BE2C (cell line): ENCODE measurements around the gene LCN12.

Experiments used
- DNase-seq: peaks from one replicate; pipeline ENCODE4 v3.0.0-alpha.2; 2020
- H3K27me3 ChIP-seq: fragments of 250-450 bp; sonication (Bioruptor Pico); 2 replicates; pipeline ENCODE4 v1.5.1; 2020; ENCODE audit warnings: mild to moderate bottlenecking
- H3K36me3 ChIP-seq: fragments of 250-450 bp; sonication (Bioruptor Pico); 2 replicates; pipeline ENCODE4 v1.5.1; 2020; ENCODE audit warnings: mild to moderate bottlenecking
- H3K4me1 ChIP-seq: fragments of 250-450 bp; sonication (Bioruptor Pico); 2 replicates; pipeline ENCODE4 v1.5.1; 2020
- H3K4me3 ChIP-seq: 2 replicates; pipeline ENCODE4 v1.5.1; 2011; ENCODE audit warnings: low read depth, low read length
- H3K9me3 ChIP-seq: fragments of 250-450 bp; sonication (Bioruptor Pico); 2 replicates; pipeline ENCODE4 v1.5.1; 2020
- CTCF ChIP-seq: IDR thresholded peaks from 2 replicates; pipeline ENCODE4 v1.5.1; 2012; ENCODE audit warnings: mild to moderate bottlenecking, low read depth, low read length

Gene LCN12

GRCh38 chr9:136977649-136978072 lies 25.6 kb downstream of the LCN12 start:
- no peaks in the 10 kb centered on the region for H3K36me3 ChIP-seq
- no peak for TF ChIP-seq CTCF
- no peaks in the 10 kb centered on the region for H3K9me3 ChIP-seq
- H3K4me3 ChIP-seq: peak overlapping the region; percentile 31; the same call in 1 of the 2 replicates
- peaks cover 19% of the 10 kb centered on the region for H3K4me1 ChIP-seq
- DNase-seq: no peak
- H3K27me3 ChIP-seq: no peaks in the 10 kb centered on the region

DNA sequence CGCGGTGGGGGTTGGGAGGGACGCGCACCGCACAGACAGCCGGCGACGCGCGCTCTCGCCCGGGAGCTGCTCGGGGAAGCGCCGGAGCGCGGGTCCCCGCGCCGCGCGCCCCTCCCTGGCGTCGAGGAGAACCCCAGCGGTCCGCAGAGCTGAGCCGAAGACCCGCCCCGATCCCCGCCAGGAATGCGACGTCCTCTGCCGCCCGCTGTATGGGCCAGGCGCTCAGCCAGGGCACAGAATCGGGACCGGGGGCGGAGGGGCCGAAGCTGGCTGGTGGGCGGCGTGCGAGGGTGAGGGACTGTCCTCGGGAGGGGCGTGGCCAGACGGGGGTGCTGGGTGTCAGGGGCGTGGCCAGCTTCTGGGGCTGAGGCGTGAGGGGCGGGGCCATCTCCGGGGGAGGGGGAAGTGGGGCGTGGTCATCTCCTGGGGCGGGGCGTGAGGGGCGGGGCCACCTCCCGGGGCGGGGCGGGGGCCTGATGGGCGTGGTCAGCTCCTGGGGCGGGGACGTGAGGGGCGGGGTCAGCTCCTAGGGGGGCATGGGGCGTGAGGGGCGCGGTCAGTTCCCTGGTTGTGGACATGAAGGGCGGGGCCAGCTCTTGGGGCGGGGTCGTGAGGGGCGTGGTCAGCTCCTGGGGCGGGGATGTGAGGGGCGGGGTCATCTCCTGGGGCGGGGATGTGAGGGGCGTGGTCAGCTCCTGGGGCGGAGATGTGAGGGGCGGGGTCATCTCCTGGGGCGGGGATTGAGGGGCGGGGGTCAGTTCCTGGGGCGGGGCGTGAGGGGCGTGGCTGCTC lies 26.2 kb downstream of the LCN12 start:
- TF ChIP-seq CTCF: no peak
- Histone ChIP-seq H3K27me3 (no peaks in the 10 kb centered on the region), H3K4me3 (peak overlapping the region; percentile 31), H3K4me1 (peaks cover 20% of the 10 kb centered on the region), H3K36me3 (no peaks in the 10 kb centered on the region), H3K9me3 (no peaks in the 10 kb centered on the region)
- peak; percentile 88 for DNase-seq

DNA sequence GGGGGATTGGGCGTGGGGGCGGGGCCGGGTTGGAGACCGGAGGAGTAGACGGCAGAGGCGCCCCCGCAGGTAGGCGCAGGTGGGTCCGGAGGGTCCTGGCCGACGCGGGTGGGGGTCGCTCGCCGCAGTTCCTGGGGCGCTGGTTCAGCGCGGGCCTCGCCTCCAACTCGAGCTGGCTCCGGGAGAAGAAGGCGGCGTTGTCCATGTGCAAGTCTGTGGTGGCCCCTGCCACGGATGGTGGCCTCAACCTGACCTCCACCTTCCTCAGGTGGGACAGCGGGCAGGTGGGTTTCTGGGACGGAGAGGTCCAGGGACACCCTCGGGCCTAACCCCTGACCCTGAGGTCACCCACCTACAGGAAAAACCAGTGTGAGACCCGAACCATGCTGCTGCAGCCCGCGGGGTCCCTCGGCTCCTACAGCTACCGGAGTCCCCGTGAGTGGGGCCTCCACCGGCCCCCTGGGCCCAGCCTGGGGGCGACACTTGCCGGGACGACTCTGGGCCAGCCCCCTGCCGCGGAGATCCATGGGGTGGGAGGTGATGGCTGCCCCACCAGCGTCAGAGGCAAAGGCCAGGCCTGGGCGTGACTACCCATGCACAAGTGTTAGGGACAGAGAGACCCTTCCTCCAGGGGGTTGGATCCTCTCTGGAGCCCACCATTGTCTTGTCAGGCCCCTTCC lies 26.9 kb downstream of the LCN12 start:
- TF ChIP-seq CTCF: no peak

DNA sequence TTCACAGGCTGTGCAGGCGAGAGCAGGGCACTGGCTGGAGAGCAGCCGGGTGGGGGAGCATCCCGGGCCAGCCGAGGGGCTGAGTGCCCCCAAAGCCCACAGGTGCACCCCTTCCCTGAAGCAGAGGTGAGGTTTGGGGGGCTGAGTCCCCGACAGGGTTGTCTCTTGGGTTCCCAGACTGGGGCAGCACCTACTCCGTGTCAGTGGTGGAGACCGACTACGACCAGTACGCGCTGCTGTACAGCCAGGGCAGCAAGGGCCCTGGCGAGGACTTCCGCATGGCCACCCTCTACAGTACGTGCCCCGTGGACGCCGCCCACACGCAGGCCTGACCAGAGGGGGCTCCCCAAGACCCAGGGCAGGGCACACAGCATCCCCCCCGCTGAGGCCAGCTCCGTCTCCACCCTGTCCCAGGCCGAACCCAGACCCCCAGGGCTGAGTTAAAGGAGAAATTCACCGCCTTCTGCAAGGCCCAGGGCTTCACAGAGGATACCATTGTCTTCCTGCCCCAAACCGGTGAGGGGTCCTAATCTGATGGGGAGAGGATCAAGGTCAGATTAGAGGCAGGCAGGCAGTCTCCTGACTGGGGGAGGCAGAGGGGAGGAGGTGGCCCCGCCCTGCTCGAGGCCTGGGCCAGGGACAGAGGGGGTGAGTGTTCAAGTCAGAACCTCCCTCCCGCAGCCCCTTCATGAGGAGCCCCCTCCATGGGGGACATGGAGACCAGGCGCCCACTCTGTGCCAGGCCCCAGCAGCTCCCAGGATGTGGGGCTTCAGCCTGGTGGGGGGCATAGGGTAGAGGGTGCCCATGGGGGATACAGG lies 27.9 kb downstream of the LCN12 start:
- Histone ChIP-seq H3K27me3 (no peaks in the 10 kb centered on the region), H3K9me3 (no peaks in the 10 kb centered on the region), H3K4me3 (no peak overlapping the region), H3K4me1 (peaks cover 24% of the 10 kb centered on the region), H3K36me3 (no peaks in the 10 kb centered on the region)
- DNase-seq: no peak
- no peak for TF ChIP-seq CTCF

More for the DNA sequence above, 26.9 kb downstream of the LCN12 start:
- Histone ChIP-seq H3K4me3 (no peak overlapping the region), H3K4me1 (peaks cover 24% of the 10 kb centered on the region), H3K27me3 (no peaks in the 10 kb centered on the region), H3K9me3 (no peaks in the 10 kb centered on the region), H3K36me3 (no peaks in the 10 kb centered on the region)
- no peak for DNase-seq

GRCh38 chr9:136980669-136981478 lies 28.8 kb downstream of the LCN12 start:
- H3K36me3 ChIP-seq: no peaks in the 10 kb centered on the region
- no peak for TF ChIP-seq CTCF
- H3K4me1 ChIP-seq: peaks cover 24% of the 10 kb centered on the region
- H3K27me3 ChIP-seq: no peaks in the 10 kb centered on the region
- DNase-seq: no peak
- no peak overlapping the region for H3K4me3 ChIP-seq
- no peaks in the 10 kb centered on the region for H3K9me3 ChIP-seq
